Measurements from ENCODE around the gene SMIM27. TPM values are rescaled to one million over a fixed set of nuclear protein-coding genes. Genes with fewer than 3 reads are reported as not detected.

Gene SMIM27
- total and polyA plus RNA-seq, 2 of the 13 experiments (the other 11 are each of a cell fraction or from before 2014, with no cell fraction given): 17.9 to 19.0 TPM

DNA sequence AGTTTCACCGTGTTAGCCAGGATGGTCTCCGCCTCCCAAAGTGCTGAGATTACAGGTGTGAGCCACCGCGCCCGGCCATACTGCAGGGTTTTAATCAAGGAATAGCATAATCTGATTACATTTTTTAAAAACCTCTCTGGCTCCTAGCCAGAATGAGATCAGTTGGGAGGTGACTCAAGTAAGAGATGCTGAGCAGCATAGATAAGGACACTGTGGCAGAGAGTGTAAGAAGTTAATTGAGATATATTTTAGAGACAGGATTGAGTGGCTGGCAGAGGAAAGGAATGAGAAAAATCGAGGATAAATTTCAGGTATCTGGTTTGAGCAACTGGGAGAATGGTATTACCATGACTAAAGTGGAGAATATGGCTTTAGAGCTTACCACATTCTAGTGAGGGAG is 18.8 kb upstream of the SMIM27 start:
- no peaks in the 10 kb centered on the region for H3K27me3 ChIP-seq (ENCODE audit: control insufficient read depth in 1 of 2, insufficient read depth in 2 of 2, low read length in 2 of 2)
- ChIA-PET POLR2A (interaction anchor here (1.5 kb wide), 1 partner anchor 17 kb away, joined by 3 read pairs; no protein-coding TSS in a partner anchor), CTCF (ENCODE audit: low intra/inter-chr PET ratio, low total read pairs) (no interaction called here)
- H3K4me3 ChIP-seq (replicated peaks in 1 of 3; ENCODE audit: insufficient read depth in 1 of 3, low read depth in 2 of 3, low read length in 3 of 3): no peak overlapping the region
- ATAC-seq (no peak), DNase-seq (ENCODE audit: low spot score) (no peak), FAIRE-seq (no peak)
- no peaks in the 10 kb centered on the region for H4K20me1 ChIP-seq (ENCODE audit: insufficient read depth, low read length)
- 88% methylated on average over 6 of the region's 6 CpGs for WGBS (ENCODE audit: low lambda C conversion rate)
- intact Hi-C loops (cut with micrococcal nuclease; ENCODE audit: unreplicated experiment) (no loop called here), in situ Hi-C loops (cut with HindIII; ENCODE audit: extremely low pct_ligation_motif_present, low pct_unique_long_range_greater_than_20kb) (no loop called here)
- BruUV-seq (replicated peaks): no TSS peak
- TF ChIP-seq ZNF24 (IDR thresholded peaks at IDR 0.05): no peak
- TF ChIP-seq DDIT3 (CRISPR knock-in tag; IDR thresholded peaks at IDR 0.05): no peak
- no peak for TF ChIP-seq SETDB1 (CRISPR knock-in tag; IDR thresholded peaks at IDR 0.05; ENCODE audit: borderline replicate concordance)
- TF ChIP-seq NFYC (CRISPR knock-in tag; IDR thresholded peaks at IDR 0.05): no peak
- no peaks in the 10 kb centered on the region for H3K4me1 ChIP-seq (ENCODE audit: insufficient read depth, low read length)
- no peaks in the 10 kb centered on the region for H3K9me3 ChIP-seq (ENCODE audit: low read length)
- 0 out of 5 replicates have a peak, but pooled peaks cover 0 to 3% of the 10 kb centered on the region in 2 experiments for H3K36me3 ChIP-seq (replicated peaks in 1 of 2; ENCODE audit: control insufficient read depth in 1 of 2, insufficient read depth in 2 of 2, low read length in 2 of 2)
- no peak overlapping the region for H3K9ac ChIP-seq (ENCODE audit: insufficient read depth, low read depth, low read length)
- no peak overlapping the region for H3K4me2 ChIP-seq (ENCODE audit: low read depth, low read length)
- no peak overlapping the region for H2AFZ ChIP-seq (ENCODE audit: low read length)
- H3K79me2 ChIP-seq (ENCODE audit: insufficient read depth, low read length): no peaks in the 10 kb centered on the region
- no peak overlapping the region for H3K27ac ChIP-seq (ENCODE audit: extremely low read length, insufficient read depth, low read length)

DNA sequence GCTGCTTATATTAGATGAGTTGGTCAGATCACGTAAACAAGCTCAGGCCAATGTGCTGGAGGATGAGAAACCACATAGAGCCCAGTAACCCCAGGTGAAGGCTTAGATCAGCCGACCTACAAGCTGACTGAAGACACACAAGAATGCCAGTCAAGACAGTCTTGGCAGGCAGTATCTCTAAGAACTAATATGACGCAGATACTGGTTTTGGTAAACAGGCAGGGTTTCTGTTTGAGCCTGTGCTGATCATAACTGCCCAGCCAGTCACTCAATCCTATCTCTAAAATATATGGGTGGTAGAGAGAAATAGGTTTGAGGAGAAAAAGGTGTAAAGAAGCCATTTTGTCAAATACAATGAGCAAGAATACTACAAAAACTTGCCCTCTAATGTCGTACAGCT is 18.3 kb upstream of the SMIM27 start:
- H3K4me1 ChIP-seq (ENCODE audit: insufficient read depth, low read length): no peaks in the 10 kb centered on the region
- no peak for DNase-seq (ENCODE audit: low spot score)
- 0 out of 5 replicates have a peak, but pooled peaks cover 0 to 3% of the 10 kb centered on the region in 2 experiments for H3K36me3 ChIP-seq (replicated peaks in 1 of 2; ENCODE audit: control insufficient read depth in 1 of 2, insufficient read depth in 2 of 2, low read length in 2 of 2)
- H3K9ac ChIP-seq (ENCODE audit: insufficient read depth, low read depth, low read length): no peak overlapping the region
- H3K27me3 ChIP-seq (ENCODE audit: control insufficient read depth in 1 of 2, insufficient read depth in 2 of 2, low read length in 2 of 2): no peaks in the 10 kb centered on the region
- H3K79me2 ChIP-seq (ENCODE audit: insufficient read depth, low read length): no peaks in the 10 kb centered on the region
- no peak overlapping the region for H3K27ac ChIP-seq (ENCODE audit: extremely low read length, insufficient read depth, low read length)
- POLR2A ChIA-PET: interaction anchor here (1.5 kb wide), 1 partner anchor 17 kb away, joined by 3 read pairs; no protein-coding TSS in a partner anchor
- intact Hi-C loops (cut with micrococcal nuclease; ENCODE audit: unreplicated experiment) (no loop called here), in situ Hi-C loops (cut with HindIII; ENCODE audit: extremely low pct_ligation_motif_present, low pct_unique_long_range_greater_than_20kb) (no loop called here)
- H3K9me3 ChIP-seq (ENCODE audit: low read length): no peaks in the 10 kb centered on the region
- H3K4me2 ChIP-seq (ENCODE audit: low read depth, low read length): no peak overlapping the region
- BruUV-seq (replicated peaks): no TSS peak
- CTCF ChIA-PET (ENCODE audit: low intra/inter-chr PET ratio, low total read pairs): no interaction called here
- no peaks in the 10 kb centered on the region for H4K20me1 ChIP-seq (ENCODE audit: insufficient read depth, low read length)
- WGBS (ENCODE audit: low lambda C conversion rate): 98% methylated on average over 4 of the region's 4 CpGs
- no peak for ATAC-seq
- no peak overlapping the region for H3K4me3 ChIP-seq (replicated peaks in 1 of 3; ENCODE audit: insufficient read depth in 1 of 3, low read depth in 2 of 3, low read length in 3 of 3)
- no peak for FAIRE-seq
- no peak overlapping the region for H2AFZ ChIP-seq (ENCODE audit: low read length)
- TF ChIP-seq ZNF639 (CRISPR knock-in tag; conservative IDR thresholded peaks at IDR 0.05): no peak
- no peak for TF ChIP-seq NFE2L2 (IDR thresholded peaks at IDR 0.05; ENCODE audit: low read length)
- TF ChIP-seq RARG (CRISPR knock-in tag; IDR thresholded peaks at IDR 0.05; ENCODE audit: low read depth): no peak
- TF ChIP-seq, protein P1, sequence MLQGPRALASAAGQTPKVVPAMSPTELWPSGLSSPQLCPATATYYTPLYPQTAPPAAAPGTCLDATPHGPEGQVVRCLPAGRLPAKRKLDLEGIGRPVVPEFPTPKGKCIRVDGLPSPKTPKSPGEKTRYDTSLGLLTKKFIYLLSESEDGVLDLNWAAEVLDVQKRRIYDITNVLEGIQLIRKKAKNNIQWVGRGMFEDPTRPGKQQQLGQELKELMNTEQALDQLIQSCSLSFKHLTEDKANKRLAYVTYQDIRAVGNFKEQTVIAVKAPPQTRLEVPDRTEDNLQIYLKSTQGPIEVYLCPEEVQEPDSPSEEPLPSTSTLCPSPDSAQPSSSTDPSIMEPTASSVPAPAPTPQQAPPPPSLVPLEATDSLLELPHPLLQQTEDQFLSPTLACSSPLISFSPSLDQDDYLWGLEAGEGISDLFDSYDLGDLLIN (CRISPR knock-in tag; IDR thresholded peaks at IDR 0.05; ENCODE audit: borderline replicate concordance): no peak
- TF ChIP-seq, protein P2, sequence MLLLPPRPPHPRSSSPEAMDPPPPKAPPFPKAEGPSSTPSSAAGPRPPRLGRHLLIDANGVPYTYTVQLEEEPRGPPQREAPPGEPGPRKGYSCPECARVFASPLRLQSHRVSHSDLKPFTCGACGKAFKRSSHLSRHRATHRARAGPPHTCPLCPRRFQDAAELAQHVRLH (CRISPR knock-in tag; IDR thresholded peaks at IDR 0.05; ENCODE audit: borderline replicate concordance, low read depth): no peak
- no peak for TF ChIP-seq SYNCRIP (IDR thresholded peaks at IDR 0.05; ENCODE audit: insufficient read depth, low read depth, low read length)
- no peak for TF ChIP-seq DZIP1 (CRISPR knock-in tag; IDR thresholded peaks at IDR 0.05)

Measured in HepG2 (cell line).